ENCODE measurements around the gene R3HDM4. TPM values are rescaled to one million over a fixed set of nuclear protein-coding genes. Genes with fewer than 3 reads are reported as not detected.

The R3HDM4 gene
- total and polyA plus RNA-seq, 9 of the 15 experiments (the other 6 are each of a cell fraction or from before 2014, with no cell fraction given): 3.2 to 154 (median 59.0) TPM

- no peak for TF ChIP-seq PKNOX1 (IDR thresholded peaks at IDR 0.05)
- TF ChIP-seq, protein P1, sequence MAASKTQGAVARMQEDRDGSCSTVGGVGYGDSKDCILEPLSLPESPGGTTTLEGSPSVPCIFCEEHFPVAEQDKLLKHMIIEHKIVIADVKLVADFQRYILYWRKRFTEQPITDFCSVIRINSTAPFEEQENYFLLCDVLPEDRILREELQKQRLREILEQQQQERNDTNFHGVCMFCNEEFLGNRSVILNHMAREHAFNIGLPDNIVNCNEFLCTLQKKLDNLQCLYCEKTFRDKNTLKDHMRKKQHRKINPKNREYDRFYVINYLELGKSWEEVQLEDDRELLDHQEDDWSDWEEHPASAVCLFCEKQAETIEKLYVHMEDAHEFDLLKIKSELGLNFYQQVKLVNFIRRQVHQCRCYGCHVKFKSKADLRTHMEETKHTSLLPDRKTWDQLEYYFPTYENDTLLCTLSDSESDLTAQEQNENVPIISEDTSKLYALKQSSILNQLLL (CRISPR knock-in tag; IDR thresholded peaks at IDR 0.05; ENCODE audit: borderline replicate concordance): no peak
- no peak for TF ChIP-seq HMG20B (CRISPR knock-in tag; IDR thresholded peaks at IDR 0.05)
- TF ChIP-seq KDM2B (CRISPR knock-in tag; IDR thresholded peaks at IDR 0.05): no peak
- TF ChIP-seq, protein P2, sequence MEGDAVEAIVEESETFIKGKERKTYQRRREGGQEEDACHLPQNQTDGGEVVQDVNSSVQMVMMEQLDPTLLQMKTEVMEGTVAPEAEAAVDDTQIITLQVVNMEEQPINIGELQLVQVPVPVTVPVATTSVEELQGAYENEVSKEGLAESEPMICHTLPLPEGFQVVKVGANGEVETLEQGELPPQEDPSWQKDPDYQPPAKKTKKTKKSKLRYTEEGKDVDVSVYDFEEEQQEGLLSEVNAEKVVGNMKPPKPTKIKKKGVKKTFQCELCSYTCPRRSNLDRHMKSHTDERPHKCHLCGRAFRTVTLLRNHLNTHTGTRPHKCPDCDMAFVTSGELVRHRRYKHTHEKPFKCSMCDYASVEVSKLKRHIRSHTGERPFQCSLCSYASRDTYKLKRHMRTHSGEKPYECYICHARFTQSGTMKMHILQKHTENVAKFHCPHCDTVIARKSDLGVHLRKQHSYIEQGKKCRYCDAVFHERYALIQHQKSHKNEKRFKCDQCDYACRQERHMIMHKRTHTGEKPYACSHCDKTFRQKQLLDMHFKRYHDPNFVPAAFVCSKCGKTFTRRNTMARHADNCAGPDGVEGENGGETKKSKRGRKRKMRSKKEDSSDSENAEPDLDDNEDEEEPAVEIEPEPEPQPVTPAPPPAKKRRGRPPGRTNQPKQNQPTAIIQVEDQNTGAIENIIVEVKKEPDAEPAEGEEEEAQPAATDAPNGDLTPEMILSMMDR (IDR thresholded peaks at IDR 0.05 in 2 of 3, conservative IDR thresholded peaks at IDR 0.05 in 1 of 3; ENCODE audit: insufficient read depth in 2 of 3, low read depth in 1 of 3, low read length in 3 of 3): no peak
- TF ChIP-seq PHF21A (IDR thresholded peaks at IDR 0.05; ENCODE audit: borderline replicate concordance, low read depth): no peak
- TF ChIP-seq SNRNP70 (optimal IDR thresholded peaks at IDR 0.05; ENCODE audit: low read depth, low read length): no peak
- no peak for TF ChIP-seq KAT8 (IDR thresholded peaks at IDR 0.05; ENCODE audit: low read depth)
- no peak for TF ChIP-seq E4F1 (CRISPR knock-in tag; IDR thresholded peaks at IDR 0.05; ENCODE audit: borderline replicate concordance)
- TF ChIP-seq ELF4 (CRISPR knock-in tag; IDR thresholded peaks at IDR 0.05): no peak
- TF ChIP-seq, protein P3, sequence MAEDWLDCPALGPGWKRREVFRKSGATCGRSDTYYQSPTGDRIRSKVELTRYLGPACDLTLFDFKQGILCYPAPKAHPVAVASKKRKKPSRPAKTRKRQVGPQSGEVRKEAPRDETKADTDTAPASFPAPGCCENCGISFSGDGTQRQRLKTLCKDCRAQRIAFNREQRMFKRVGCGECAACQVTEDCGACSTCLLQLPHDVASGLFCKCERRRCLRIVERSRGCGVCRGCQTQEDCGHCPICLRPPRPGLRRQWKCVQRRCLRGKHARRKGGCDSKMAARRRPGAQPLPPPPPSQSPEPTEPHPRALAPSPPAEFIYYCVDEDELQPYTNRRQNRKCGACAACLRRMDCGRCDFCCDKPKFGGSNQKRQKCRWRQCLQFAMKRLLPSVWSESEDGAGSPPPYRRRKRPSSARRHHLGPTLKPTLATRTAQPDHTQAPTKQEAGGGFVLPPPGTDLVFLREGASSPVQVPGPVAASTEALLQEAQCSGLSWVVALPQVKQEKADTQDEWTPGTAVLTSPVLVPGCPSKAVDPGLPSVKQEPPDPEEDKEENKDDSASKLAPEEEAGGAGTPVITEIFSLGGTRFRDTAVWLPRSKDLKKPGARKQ (CRISPR knock-in tag; IDR thresholded peaks at IDR 0.05): no peak
- no peak for TF ChIP-seq GTF2E2 (tag; IDR thresholded peaks at IDR 0.05)
- TF ChIP-seq, protein P4, sequence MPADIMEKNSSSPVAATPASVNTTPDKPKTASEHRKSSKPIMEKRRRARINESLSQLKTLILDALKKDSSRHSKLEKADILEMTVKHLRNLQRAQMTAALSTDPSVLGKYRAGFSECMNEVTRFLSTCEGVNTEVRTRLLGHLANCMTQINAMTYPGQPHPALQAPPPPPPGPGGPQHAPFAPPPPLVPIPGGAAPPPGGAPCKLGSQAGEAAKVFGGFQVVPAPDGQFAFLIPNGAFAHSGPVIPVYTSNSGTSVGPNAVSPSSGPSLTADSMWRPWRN (IDR thresholded peaks at IDR 0.05; ENCODE audit: low read depth): no peak
- TF ChIP-seq, protein P5, sequence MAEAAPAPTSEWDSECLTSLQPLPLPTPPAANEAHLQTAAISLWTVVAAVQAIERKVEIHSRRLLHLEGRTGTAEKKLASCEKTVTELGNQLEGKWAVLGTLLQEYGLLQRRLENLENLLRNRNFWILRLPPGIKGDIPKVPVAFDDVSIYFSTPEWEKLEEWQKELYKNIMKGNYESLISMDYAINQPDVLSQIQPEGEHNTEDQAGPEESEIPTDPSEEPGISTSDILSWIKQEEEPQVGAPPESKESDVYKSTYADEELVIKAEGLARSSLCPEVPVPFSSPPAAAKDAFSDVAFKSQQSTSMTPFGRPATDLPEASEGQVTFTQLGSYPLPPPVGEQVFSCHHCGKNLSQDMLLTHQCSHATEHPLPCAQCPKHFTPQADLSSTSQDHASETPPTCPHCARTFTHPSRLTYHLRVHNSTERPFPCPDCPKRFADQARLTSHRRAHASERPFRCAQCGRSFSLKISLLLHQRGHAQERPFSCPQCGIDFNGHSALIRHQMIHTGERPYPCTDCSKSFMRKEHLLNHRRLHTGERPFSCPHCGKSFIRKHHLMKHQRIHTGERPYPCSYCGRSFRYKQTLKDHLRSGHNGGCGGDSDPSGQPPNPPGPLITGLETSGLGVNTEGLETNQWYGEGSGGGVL (CRISPR knock-in tag; IDR thresholded peaks at IDR 0.05): no peak
- TF ChIP-seq SMC3 (conservative IDR thresholded peaks at IDR 0.05; ENCODE audit: insufficient read depth, low read depth, low read length): no peak
Observed at GRCh38 chr19:925087-925525, 12.1 kb upstream of the R3HDM4 start (continued).

Data from K562 (cell line).